Measurements from ENCODE around the gene CECR2. TPM values are rescaled to one million over a fixed set of nuclear protein-coding genes. Genes with fewer than 3 reads are reported as not detected.
A peak's percentile ranks its signal among the peaks of the same experiment; 100 is the strongest.

Gene CECR2
- total RNA-seq, 1 donor from 2014 or later: 67.8 TPM

- Mint-ChIP-seq H3K27ac (peak overlapping the region; percentile 42), H3K9me3 (no peaks in the 10 kb centered on the region), H3K36me3 (no peaks in the 10 kb centered on the region), H3K27me3 (ENCODE audit: insufficient read depth, low read depth) (peaks cover 16% of the 10 kb centered on the region), H3K4me1 (peaks cover 27% of the 10 kb centered on the region), H3K4me3 (peak overlapping the region; percentile 81)
- Histone ChIP-seq H3K9ac (no peak overlapping the region), H3F3A (ENCODE audit: low read depth) (peaks cover 43% of the 10 kb centered on the region), H3K27me3 (no peaks in the 10 kb centered on the region), H3K4me3 (peak overlapping the region; percentile 100), H3K79me2 (ENCODE audit: low read depth) (peaks cover 50% of the 10 kb centered on the region), H3K9me3 (ENCODE audit: low read depth) (no peaks in the 10 kb centered on the region), H3K36me3 (no peaks in the 10 kb centered on the region), H3K27ac (peak overlapping the region; percentile 31), H3K4me2 (peak overlapping the region; percentile 83), H2AFZ (replicated peaks) (no peak overlapping the region), H4K20me1 (ENCODE audit: low read depth) (peaks cover 15% of the 10 kb centered on the region), H3K4me1 (peaks cover 21% of the 10 kb centered on the region)
- TF ChIP-seq CTCF (IDR thresholded peaks at IDR 0.05): peak; percentile 47
- TF ChIP-seq EZH2 (IDR thresholded peaks at IDR 0.05): no peak
- peak; percentile 84 for DNase-seq (ENCODE audit: low spot score)
Observed at GRCh38 chr22:17366830-17367229, 2.4 kb upstream of the CECR2 start.

- H3K79me2 ChIP-seq (ENCODE audit: low read depth): peaks cover 64% of the 10 kb centered on the region
- H3F3A ChIP-seq (ENCODE audit: low read depth): peaks cover 43% of the 10 kb centered on the region
- H3K27me3 Mint-ChIP-seq (ENCODE audit: insufficient read depth, low read depth): peaks cover 16% of the 10 kb centered on the region
- peak overlapping the region; percentile 98 for H3K27ac Mint-ChIP-seq
- H3K4me1 ChIP-seq: peaks cover 34% of the 10 kb centered on the region
- peak overlapping the region; percentile 92 for H3K4me3 Mint-ChIP-seq
- H4K20me1 ChIP-seq (ENCODE audit: low read depth): peaks cover 28% of the 10 kb centered on the region
- TF ChIP-seq EZH2phosphoT487 (IDR thresholded peaks at IDR 0.05) (no peak), CTCF (IDR thresholded peaks at IDR 0.05) (no peak)
- no peak for DNase-seq (ENCODE audit: low spot score)
- H3K9me3 Mint-ChIP-seq: no peaks in the 10 kb centered on the region
- no peaks in the 10 kb centered on the region for H3K27me3 ChIP-seq
- peaks cover 30% of the 10 kb centered on the region for H3K4me1 Mint-ChIP-seq
- H2AFZ ChIP-seq (replicated peaks): no peak overlapping the region
- no peaks in the 10 kb centered on the region for H3K36me3 ChIP-seq
- peak overlapping the region; percentile 83 for H3K4me2 ChIP-seq
- peak overlapping the region; percentile 10 for H3K9ac ChIP-seq
- peak overlapping the region; percentile 100 for H3K27ac ChIP-seq
- H3K4me3 ChIP-seq: peak overlapping the region; percentile 100
- H3K9me3 ChIP-seq (ENCODE audit: low read depth): no peaks in the 10 kb centered on the region
- H3K36me3 Mint-ChIP-seq: no peaks in the 10 kb centered on the region
Observed at GRCh38 chr22:17368144-17368543, 1.1 kb upstream of the CECR2 start.

GRCh38 chr22:17368554-17369438 is 464 bp upstream of the CECR2 start:
- no peaks in the 10 kb centered on the region for H3K9me3 Mint-ChIP-seq
- H3K36me3 Mint-ChIP-seq: no peaks in the 10 kb centered on the region
- TF ChIP-seq EZH2 (IDR thresholded peaks at IDR 0.05) (no peak), EZH2phosphoT487 (IDR thresholded peaks at IDR 0.05) (no peak), CTCF (IDR thresholded peaks at IDR 0.05) (no peak)
- Histone ChIP-seq H3K9me3 (ENCODE audit: low read depth) (no peaks in the 10 kb centered on the region), H3K79me2 (ENCODE audit: low read depth) (peaks cover 70% of the 10 kb centered on the region), H3K9ac (peak overlapping the region; percentile 69), H3K4me1 (peaks cover 41% of the 10 kb centered on the region), H2AFZ (replicated peaks) (peak overlapping the region; percentile 58), H3K36me3 (no peaks in the 10 kb centered on the region), H3K4me3 (peak overlapping the region; percentile 100), H3F3A (ENCODE audit: low read depth) (peaks cover 48% of the 10 kb centered on the region), H4K20me1 (ENCODE audit: low read depth) (peaks cover 34% of the 10 kb centered on the region), H3K4me2 (peak overlapping the region; percentile 83), H3K27me3 (no peaks in the 10 kb centered on the region), H3K27ac (peak overlapping the region; percentile 100)
- peaks cover 35% of the 10 kb centered on the region for H3K4me1 Mint-ChIP-seq
- peak; percentile 95 for DNase-seq (ENCODE audit: low spot score)
- H3K27ac Mint-ChIP-seq: peak overlapping the region; percentile 98
- peaks cover 16% of the 10 kb centered on the region for H3K27me3 Mint-ChIP-seq (ENCODE audit: insufficient read depth, low read depth)
- H3K4me3 Mint-ChIP-seq: peak overlapping the region; percentile 92

All from neural progenitor cell (in vitro differentiated cells).